H1 (cell line): Measurements from ENCODE around the gene CORO1C. TPM values are rescaled to one million over a fixed set of nuclear protein-coding genes. Genes with fewer than 3 reads are reported as not detected.

ENCODE experiments used
- BCL11A ChIP-seq, 2 experiments: IDR thresholded peaks; one replicate each; pipeline ENCODE4 v1.6.1; 2011; ENCODE audit warnings: low read depth in 2 of 2, low read length in 2 of 2, mild to moderate bottlenecking in 2 of 2
- CHD2 ChIP-seq: IDR thresholded peaks from 2 replicates; pipeline ENCODE4 v1.6.1; 2012; ENCODE audit warnings: low read length, improper control_type of control experiment
- CTBP2 ChIP-seq: IDR thresholded peaks from 2 replicates; pipeline ENCODE4 v1.7.0; 2011; ENCODE audit warnings: borderline replicate concordance, mild to moderate bottlenecking, moderate library complexity, mixed read lengths, low read length; ENCODE audit not compliant: insufficient read depth, insufficient read length
- HDAC6 ChIP-seq: IDR thresholded peaks from one replicate; pipeline ENCODE4 v1.7.1; 2012; ENCODE audit warnings: low read depth, mild to moderate bottlenecking, inconsistent platforms, low read length, moderate library complexity
- JUN ChIP-seq: IDR thresholded peaks from 2 replicates; pipeline ENCODE4 v1.6.1; 2011; ENCODE audit warnings: low read depth, mild to moderate bottlenecking, improper control_type of control experiment, low read length
- KDM1A ChIP-seq: fragments of 200-600, 300-600 bp; sonication (generic); IDR thresholded peaks from 2 replicates; pipeline ENCODE4 v1.7.1; 2016; ENCODE audit warnings: mild to moderate bottlenecking, low read length, borderline replicate concordance
- POLR2AphosphoS5 ChIP-seq: IDR thresholded peaks from 2 replicates; pipeline ENCODE4 v1.6.1; 2011; ENCODE audit warnings: low read depth, low read length
- USF2 ChIP-seq: IDR thresholded peaks from 2 replicates; pipeline ENCODE4 v1.6.1; 2011; ENCODE audit warnings: low read length, improper control_type of control experiment
- polyA plus RNA-seq, 7 experiments: library from polyadenylated mRNA; depleted of rRNA in 3 of 7; stranded (reverse) in 5 of 7; unstranded in 2 of 7; fragments of >200 nt in 5 of 7; fragments of 200-250 nt in 2 of 7; gene quantifications; 1 replicate in 5 of 7; 2 replicates in 1 of 7; 4 replicates in 1 of 7; pipeline versions ENCODE4 v1.2.1 to v1.2.3, GENCODE V29; 2011 to 2013; ENCODE audit warnings: missing spikeins in 2 of 7, mixed read lengths in 2 of 7
- total RNA-seq: library from RNA; stranded (reverse); fragmentation: NEBNext Ultra II Directional; extraction: Animal tissue kit (Norgen Biotek cat#: 25700); gene quantifications from 2 replicates; pipeline ENCODE4 v1.2.1, GENCODE V29; 2021

Gene CORO1C
- total and polyA plus RNA-seq, 2 of the 8 experiments (the other 6 are each of a cell fraction or from before 2014, with no cell fraction given): 72.7 to 120 TPM

GRCh38 chr12:108603743-108604142 lies 127.6 kb downstream of the CORO1C start (continued):
- TF ChIP-seq CHD2 (no peak), KDM1A (no peak), HDAC6 (no peak), BCL11A (IDR thresholded peaks at IDR 0.05; ENCODE audit: low read depth in 2 of 2, low read length in 2 of 2) (no peak), USF2 (no peak), JUN (no peak), CTBP2 (no peak), POLR2AphosphoS5 (no peak)
